Midbrain (tissue), 1 donor: ENCODE results near the gene CREB5.
A peak's percentile ranks its signal among the peaks of the same experiment; 100 is the strongest.

Source experiments
- DNase-seq: peaks from one replicate; lab custom pipeline; 2025; lab: John Stamatoyannopoulos, UW

Gene CREB5

DNA sequence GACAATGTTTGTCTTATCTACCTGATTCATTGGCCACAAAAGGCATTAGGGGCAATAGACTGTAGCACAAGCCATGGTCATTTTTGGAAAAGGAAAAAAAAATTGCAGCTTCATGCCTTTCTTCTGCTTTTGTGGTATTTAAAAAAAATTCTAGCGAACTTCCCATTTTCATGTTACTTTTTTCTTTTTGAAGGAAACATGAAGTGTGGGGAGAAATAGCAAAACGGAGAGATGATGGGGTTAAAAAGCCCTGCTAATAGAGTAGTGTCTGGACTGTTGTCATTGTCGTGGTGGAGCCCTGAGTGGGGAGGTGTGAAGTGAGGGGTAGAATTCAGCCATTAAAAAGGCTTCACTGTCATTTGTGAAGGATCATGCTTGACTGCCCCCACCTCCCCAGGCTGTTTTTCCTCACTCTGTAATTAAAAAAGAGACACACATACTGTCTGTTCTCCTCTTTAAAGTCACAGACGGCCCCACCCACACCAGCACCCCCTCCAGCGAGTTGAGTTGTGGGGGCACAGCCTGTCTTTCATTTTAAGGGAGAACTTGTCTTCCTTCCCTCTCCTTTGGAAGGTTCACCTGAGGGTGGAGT is 272.4 kb downstream of the CREB5 start:
- DNase-seq: peak; percentile 34

DNA sequence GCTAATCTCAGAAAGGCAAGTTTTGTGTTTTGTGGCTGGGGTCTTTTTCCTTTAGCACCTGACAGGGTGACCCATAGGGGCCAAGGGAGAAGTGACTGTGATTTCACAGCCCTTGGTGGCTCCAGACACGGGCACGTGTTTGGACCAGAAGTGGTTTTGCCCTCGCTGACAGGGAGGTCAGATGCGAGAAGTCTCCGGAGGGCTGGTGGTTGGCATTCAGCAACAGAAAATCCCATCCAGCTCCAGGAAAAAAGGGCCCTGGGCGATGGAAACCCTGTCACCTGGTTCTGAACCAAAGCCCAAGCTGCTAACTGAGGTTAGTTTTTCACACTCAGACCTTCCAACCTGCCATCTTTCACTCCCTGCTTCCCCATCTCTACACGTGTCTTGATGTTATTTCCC is 272.9 kb downstream of the CREB5 start:
- peak; percentile 69 for DNase-seq

DNA sequence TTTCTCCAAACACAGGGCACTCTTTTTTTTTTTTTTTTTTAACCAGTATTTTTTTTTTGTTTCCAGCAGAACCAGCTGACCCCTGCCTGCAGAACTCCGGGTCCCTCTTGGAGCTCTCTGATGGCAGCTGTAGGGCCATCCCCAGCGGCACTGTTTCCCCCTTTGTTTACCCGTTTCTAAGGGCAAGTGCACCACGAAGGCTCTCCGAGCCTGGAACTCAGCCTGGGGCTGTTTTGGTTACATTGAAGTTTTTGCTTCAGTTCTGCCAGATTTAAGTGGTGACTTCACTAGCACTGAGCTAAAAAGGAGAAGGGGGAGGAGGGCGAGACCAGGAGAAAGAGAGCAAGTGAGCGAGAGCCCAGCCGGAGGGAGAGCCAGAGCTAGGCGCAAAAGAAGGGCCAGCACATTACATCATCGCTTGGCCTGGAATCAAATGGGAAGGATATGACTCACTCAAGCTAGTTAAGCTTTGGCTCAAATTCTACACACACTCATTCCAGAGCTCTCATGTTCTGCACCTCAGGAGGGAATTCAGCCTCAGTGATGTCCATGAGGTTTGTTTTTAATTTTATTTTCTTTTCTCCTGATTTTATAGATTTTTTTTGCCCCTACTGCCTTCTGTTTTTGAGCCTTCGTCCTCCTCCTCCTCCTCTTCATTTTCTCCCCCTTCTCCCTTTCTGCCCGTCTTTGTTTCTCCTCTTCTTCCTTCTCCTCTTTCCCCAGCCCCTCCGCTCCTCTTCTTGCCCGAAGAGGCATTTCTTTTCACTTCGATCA is 273.5 kb downstream of the CREB5 start:
- DNase-seq: peak; percentile 98

DNA sequence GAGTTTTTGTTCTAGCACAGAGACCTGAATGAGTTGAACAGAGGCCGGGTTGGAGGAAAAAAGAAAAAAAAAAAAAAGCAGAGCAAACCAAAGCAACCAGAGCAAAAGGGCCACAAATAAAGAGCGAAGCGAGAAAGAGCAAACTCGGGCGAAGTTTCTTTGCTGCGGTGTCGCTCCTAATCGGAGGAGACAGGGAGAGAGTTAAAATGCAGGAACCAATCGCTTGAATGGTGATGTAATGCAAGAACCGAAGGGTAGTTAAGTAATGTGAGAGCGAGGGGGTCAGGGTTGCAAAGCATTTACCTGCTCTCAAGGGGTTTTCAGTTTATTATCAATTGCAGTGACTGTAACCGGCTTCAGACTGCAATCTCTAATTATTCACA is 274.1 kb downstream of the CREB5 start:
- peak; percentile 70 for DNase-seq

GRCh38 chr7:28687537-28687936 is 275.2 kb downstream of the CREB5 start:
- DNase-seq: no peak

DNA sequence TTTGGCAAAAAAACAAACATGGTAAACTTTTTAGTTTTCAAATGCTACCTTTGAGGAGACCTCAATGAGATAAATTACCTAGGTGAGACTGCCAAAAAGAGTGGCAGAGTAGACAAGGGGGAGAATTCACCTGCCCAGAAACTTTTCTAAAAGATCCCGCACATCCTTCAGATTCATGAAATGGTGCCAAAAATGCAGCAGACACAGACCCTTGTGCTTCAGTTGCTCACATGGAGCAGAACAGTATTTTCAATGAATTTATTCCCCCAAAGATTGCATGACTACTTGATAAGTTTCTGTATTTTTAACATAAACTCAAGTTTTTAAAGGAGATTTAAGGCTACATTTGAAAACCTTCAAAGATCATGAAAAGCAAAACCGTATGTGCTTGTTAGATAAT is 275.9 kb downstream of the CREB5 start:
- no peak for DNase-seq

- no peak for DNase-seq
Observed at GRCh38 chr7:28688651-28689050, 276.3 kb downstream of the CREB5 start.

GRCh38 chr7:28695300-28696295 is 283.3 kb downstream of the CREB5 start:
- no peak for DNase-seq

- DNase-seq: no peak
Observed at GRCh38 chr7:28697913-28698563, 285.7 kb downstream of the CREB5 start.

GRCh38 chr7:28698840-28699239 is 286.5 kb downstream of the CREB5 start:
- DNase-seq: no peak

- no peak for DNase-seq
Observed at GRCh38 chr7:28700096-28700495, 287.8 kb downstream of the CREB5 start.

- no peak for DNase-seq
Observed at GRCh38 chr7:28700790-28701203, 288.5 kb downstream of the CREB5 start.

DNA sequence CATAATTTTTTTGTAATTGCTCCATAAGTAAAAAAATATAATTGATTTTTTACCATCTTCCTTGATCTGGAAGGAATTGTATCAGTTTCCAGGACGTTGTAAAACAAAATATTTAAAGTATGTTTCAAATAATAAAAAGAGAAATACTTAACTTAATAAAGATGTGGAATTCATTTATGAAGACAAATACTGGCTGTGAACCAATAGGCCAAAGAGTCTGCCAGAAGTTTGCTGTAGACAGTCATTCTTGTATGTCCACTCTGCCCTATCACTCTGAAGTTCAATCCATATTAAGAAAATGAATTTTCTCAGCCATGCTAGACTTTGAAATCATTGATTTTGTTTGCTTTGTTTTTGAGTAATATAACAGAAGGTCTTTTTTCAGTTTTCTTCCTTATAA is 289.4 kb downstream of the CREB5 start:
- no peak for DNase-seq

DNA sequence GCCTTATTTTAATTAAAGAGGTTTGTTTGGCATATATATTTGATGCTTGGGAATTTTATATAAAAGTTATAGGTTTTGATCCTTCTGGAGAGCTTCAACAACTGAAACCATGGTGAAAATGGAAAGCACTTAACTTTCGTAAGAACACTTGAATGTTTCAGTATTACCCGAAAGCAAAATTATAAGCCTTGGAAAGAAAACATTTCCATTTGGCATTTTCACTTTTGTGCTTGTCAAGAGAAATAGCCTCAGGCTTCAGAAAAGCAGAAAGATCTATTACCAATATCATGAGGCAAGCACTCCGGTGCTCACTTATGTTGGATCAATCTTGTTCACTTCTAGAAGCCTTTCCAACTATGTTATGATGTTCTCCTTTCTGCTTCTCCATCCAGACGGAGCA is 289.9 kb downstream of the CREB5 start:
- DNase-seq: no peak

DNA sequence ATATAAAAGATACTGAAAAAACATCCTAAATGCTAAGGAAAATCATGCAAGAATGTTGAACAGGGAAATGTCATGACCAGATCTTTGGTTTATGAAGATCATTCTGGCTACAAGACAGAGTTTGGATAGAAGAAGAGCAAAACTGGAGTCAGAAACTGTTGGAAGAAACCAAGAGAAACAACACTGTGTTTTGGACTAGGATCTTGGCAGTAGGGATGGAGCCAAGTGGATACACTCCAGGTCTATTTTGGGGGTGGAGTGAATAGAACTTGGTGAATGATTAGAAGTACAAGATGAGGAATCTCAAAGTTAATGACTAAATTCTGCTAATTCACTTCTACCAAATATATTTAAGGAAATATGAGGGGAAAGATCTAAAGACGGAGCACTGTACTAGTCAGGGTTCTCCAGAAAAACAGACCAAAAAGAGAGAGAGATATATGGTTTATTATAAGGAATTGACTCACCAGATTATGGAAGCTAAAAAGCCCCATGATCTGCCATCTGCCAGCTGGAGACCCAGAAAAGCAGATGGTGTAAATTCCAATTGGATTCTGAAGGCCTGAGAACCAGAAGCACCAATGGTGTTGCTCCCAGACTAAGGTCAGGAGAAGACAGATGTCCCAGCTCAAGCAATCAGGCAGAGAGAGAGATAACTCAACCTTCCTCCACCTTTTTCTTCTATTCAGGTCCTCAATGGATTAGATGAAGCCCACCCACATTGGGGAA is 290.9 kb downstream of the CREB5 start:
- DNase-seq: no peak

GRCh38 chr7:28704706-28705105 is 292.4 kb downstream of the CREB5 start:
- DNase-seq: no peak

DNA sequence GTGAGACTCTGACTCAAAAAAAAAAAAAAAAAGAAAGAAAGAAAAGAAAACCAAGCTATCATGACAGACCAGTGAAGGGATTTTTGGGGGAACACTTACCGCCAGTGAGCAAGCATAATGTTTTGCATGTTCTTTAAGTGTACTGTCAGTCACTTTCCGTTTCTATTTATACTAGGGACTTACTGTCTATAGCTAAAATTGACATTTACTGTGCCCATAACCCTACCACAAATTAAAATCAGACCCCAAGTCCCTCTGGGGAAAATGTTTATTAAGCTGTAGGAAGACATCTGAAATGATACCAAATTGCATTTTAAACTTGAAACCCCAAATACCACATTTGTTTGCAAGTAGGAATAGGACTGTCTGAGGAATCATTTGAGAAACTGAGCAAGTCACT is 293.0 kb downstream of the CREB5 start:
- no peak for DNase-seq

- DNase-seq: no peak
Observed at GRCh38 chr7:28706584-28706983, 294.3 kb downstream of the CREB5 start.

DNA sequence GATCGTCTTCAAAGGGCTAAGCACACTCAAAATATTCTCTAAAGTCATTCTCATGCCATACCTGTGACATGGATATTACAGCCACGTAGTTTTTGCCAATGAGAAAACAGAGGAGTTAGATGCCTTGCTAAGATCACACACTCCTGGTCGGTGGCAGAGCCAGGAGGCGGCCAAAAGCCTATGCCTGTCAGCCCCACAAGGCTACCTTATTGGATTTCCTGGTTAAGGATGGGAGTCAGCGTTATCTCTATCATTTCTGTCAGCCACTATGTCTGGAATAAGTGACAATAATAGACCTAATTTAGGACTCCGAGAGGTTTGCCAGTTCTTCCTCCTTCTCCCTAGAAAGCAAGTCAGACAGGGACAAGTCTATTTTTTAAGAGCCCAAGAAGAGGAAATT is 295.0 kb downstream of the CREB5 start:
- no peak for DNase-seq

DNA sequence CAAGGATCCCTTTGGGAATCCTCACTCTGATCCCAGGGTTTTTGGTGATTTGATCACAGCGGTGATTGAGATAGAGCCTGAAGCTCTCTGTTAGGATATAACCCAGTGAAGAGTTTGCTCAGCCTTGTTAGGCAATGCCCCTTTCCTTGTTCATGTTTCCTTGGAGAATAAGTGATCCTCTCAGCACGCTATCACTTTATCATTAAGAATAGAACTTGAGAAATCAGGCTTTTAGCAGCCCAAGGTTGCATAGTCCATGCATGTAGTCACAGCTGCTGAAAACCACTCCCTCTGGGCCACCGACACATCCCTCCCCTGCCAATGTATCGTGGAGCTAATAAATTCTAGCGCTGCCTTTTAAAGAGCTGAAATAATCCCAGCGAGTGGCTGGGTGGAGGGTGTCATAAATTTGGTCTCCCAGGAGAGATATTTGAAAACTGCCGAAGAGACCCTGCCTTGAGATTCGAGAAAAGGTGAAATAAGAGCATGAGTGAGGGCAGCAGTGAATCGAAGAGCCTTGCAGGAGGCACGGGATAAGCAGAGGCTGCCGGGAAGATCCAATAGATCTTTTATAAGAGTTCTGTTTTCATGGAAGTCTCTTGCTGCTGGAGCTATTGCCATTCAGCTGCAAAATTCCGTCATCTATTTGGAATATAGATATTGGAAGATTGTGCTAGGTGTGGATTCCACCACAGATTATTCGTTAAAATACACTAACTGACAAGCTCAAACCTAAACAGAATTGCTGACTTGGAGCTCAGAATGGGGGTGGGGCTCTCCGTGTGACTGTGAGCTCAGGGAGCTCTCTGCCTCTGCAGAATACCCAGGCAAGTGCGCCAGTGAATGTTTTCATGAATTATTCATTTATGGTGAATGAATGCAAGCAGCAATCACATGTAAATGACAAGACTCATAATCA is 296.0 kb downstream of the CREB5 start:
- peak; percentile 79 for DNase-seq
